SH-SY5Y (cell line): Measurements from ENCODE around the gene PLEKHN1.

Source experiments
- GATA2 ChIP-seq: IDR thresholded peaks from 2 replicates; pipeline ENCODE4 v1.6.1; 2011; ENCODE audit warnings: mild to moderate bottlenecking, low read depth, low read length
- GATA3 ChIP-seq: IDR thresholded peaks from 2 replicates; pipeline ENCODE4 v1.6.1; 2011; ENCODE audit warnings: low read depth, mild to moderate bottlenecking, low read length, moderate library complexity

DNA sequence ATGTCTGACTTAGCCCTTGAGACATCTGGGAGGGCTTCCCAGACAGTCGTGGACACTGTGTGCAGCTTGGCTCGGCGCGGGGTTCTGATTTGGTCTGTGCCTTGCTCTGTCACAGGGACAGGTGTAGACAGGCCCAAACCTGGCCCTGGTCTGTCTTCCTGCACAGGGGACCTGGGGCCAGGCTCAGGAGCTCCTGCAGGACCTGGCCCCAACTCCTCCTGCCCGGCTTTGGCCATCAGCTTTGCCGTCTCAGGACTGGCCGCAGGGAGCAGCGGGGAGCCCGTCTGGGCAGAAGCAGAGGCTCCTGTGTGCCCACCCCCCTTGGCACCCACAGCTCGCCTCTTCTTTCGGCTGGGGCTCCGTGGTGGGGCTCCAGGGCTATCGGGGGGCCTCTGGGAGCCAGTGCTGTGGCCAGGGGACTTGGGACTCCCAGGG lies 13.9 kb downstream of the PLEKHN1 start:
- TF ChIP-seq GATA3 (no peak), GATA2 (no peak)
